K562 (cell line): ENCODE results near the gene PITPNC1. TPM values are rescaled to one million over a fixed set of nuclear protein-coding genes. Genes with fewer than 3 reads are reported as not detected.

ENCODE experiments used
- ATAC-seq: fragments of 200-7000 bp; cut with Tn5 transposase; 3 replicates; pipeline ENCODE4 v1.9.1; 2020; ENCODE audit warnings: moderate library complexity
- BruUV-seq: library from RNA; stranded (reverse); fragments of 400-500 nt; replicated peaks from 2 replicates; lab custom pipeline; 2021; lab: Mats Ljungman, UMichigan
- CTCF ChIA-PET: fragments of 300-600 bp; formaldehyde crosslinking; extraction: SDS; loops from one replicate; lab custom pipeline; 2021; ENCODE audit warnings: low intra/inter-chr PET ratio; lab: Yijun Ruan, JAX
- POLR2A ChIA-PET: fragments of 300-600, 350-650 bp; sonication (Branson Sonifier 250); formaldehyde crosslinking; extraction: SDS; loops from one replicate; lab custom pipeline; 2021; ENCODE audit warnings: antibody characterized with exemption, inconsistent platforms; lab: Yijun Ruan, JAX
- DNase-seq, 4 experiments: peaks; one replicate each; pipeline versions ENCODE4 v3.0.0 to v3.0.0-alpha.2; 2011 to 2018; ENCODE audit warnings: low spot score in 3 of 4, mixed read lengths in 3 of 4; ENCODE audit errors: extremely low read depth in 1 of 4
- FAIRE-seq: peaks from 2 replicates; lab custom pipeline; 2011; peaks lifted over from hg19 to GRCh38; lab: Jason Lieb, UNC
- H2AFZ ChIP-seq: 2 replicates; pipeline ENCODE4 v1.6.0; 2011; ENCODE audit warnings: low read depth, low read length, control low read depth, inconsistent platforms
- H3K27ac ChIP-seq: fragments of 200-600 bp; 3 replicates; pipeline ENCODE4 v1.8.0; 2011; ENCODE audit warnings: low read depth, mild to moderate bottlenecking, control low read depth, inconsistent platforms, low read length, moderate library complexity, mixed read lengths; ENCODE audit errors: extremely low read depth
- H3K27me3 ChIP-seq, 2 experiments: fragments of 300-600 bp in 1 of 2; 2 replicates in 1 of 2; 3 replicates in 1 of 2; pipeline versions ENCODE4 v1.6.0 to v1.8.0; 2011; ENCODE audit warnings: inconsistent platforms in 2 of 2, low read length in 2 of 2, mild to moderate bottlenecking in 1 of 2, mixed read lengths in 1 of 2, moderate library complexity in 1 of 2; ENCODE audit not compliant: control insufficient read depth in 2 of 2, insufficient read depth in 2 of 2
- H3K36me3 ChIP-seq: fragments of 300-600 bp; 3 replicates; pipeline ENCODE4 v1.8.0; 2011; ENCODE audit warnings: mild to moderate bottlenecking, low read length, inconsistent platforms; ENCODE audit not compliant: control insufficient read depth, insufficient read depth
- H3K4me1 ChIP-seq, 2 experiments: fragments of 200-600 bp in 1 of 2; replicated peaks in 1 of 2; 2 replicates in 1 of 2; 3 replicates in 1 of 2; pipeline versions ENCODE4 v1.5.1 to v1.8.0; 2011; ENCODE audit warnings: inconsistent platforms in 2 of 2, low read length in 2 of 2, mild to moderate bottlenecking in 1 of 2, mixed read lengths in 1 of 2, moderate library complexity in 1 of 2; ENCODE audit not compliant: control insufficient read depth in 2 of 2, insufficient read depth in 2 of 2
- H3K4me2 ChIP-seq: 2 replicates; pipeline ENCODE4 v1.6.1; 2011; ENCODE audit warnings: low read length, control low read depth, inconsistent platforms, mixed read lengths; ENCODE audit not compliant: insufficient read depth
- H3K4me3 ChIP-seq: fragments of 200-600 bp; sonication (generic), shearing (Covaris generic); 2 replicates; pipeline ENCODE4 v1.5.1; 2016; ENCODE audit warnings: control low read depth, inconsistent platforms
- H3K79me2 ChIP-seq: fragments of 200-600 bp; 3 replicates; pipeline ENCODE4 v1.8.0; 2011; ENCODE audit warnings: low read length, inconsistent platforms; ENCODE audit not compliant: control insufficient read depth, insufficient read depth
- H3K9ac ChIP-seq, 2 experiments: 2 replicates each; pipeline versions ENCODE4 v1.6.0 to v1.6.1; 2011; ENCODE audit warnings: low read depth in 2 of 2, low read length in 2 of 2, control low read depth in 1 of 2, inconsistent platforms in 1 of 2, mild to moderate bottlenecking in 1 of 2, mixed read lengths in 1 of 2; ENCODE audit not compliant: insufficient read depth in 1 of 2
- H3K9me1 ChIP-seq: one replicate; pipeline ENCODE4 v1.6.0; 2011; ENCODE audit warnings: inconsistent platforms, mild to moderate bottlenecking, low read length, moderate library complexity; ENCODE audit not compliant: control insufficient read depth, insufficient read depth
- H3K9me3 ChIP-seq: replicated peaks from 2 replicates; pipeline ENCODE4 v1.5.1; 2011; ENCODE audit warnings: low read depth, low read length, inconsistent platforms; ENCODE audit not compliant: control insufficient read depth, insufficient read depth
- H4K20me1 ChIP-seq: replicated peaks from 2 replicates; pipeline ENCODE4 v1.6.1; 2011; ENCODE audit warnings: low read length, inconsistent platforms, mixed read lengths; ENCODE audit not compliant: control insufficient read depth, insufficient read depth
- HDAC8 ChIP-seq: fragments of 450-650 bp; IDR thresholded peaks from 2 replicates; pipeline ENCODE4 v1.6.1; 2016; ENCODE audit warnings: mild to moderate bottlenecking, missing genetic modification characterization, moderate library complexity, missing compliant biosample characterization
- HNRNPK ChIP-seq: fragments of 200-400 bp; formaldehyde crosslinking; IDR thresholded peaks from one replicate; pipeline ENCODE4 v1.6.1; 2018; ENCODE audit warnings: mild to moderate bottlenecking, low read depth, low read length; ENCODE audit not compliant: poor library complexity, severe bottlenecking
- OTX1 ChIP-seq: fragments of 450-650 bp; formaldehyde crosslinking; IDR thresholded peaks from 2 replicates; pipeline ENCODE4 v1.4.0; 2022; ENCODE audit warnings: mild to moderate bottlenecking
- TGIF2 ChIP-seq: sonication (generic); formaldehyde crosslinking; IDR thresholded peaks from 2 replicates; pipeline ENCODE4 v1.8.1; 2022; ENCODE audit warnings: mild to moderate bottlenecking, missing genetic modification reagents, moderate library complexity
- THRAP3 ChIP-seq: fragments of 450-650 bp; IDR thresholded peaks from 2 replicates; pipeline ENCODE4 v1.6.1; 2016; ENCODE audit warnings: mild to moderate bottlenecking, inconsistent platforms, borderline replicate concordance
- ZBTB8A ChIP-seq: fragments of 450-650 bp; IDR thresholded peaks from 2 replicates; pipeline ENCODE4 v1.6.1; 2018; ENCODE audit warnings: mild to moderate bottlenecking, moderate library complexity; ENCODE audit not compliant: partially characterized antibody
- ZNF133 ChIP-seq: fragments of 250-450 bp; sonication (Bioruptor Pico); IDR thresholded peaks from 2 replicates; pipeline ENCODE4 v1.4.0; 2020; ENCODE audit warnings: mild to moderate bottlenecking
- ZNF24 ChIP-seq: fragments of 450-650 bp; IDR thresholded peaks from 2 replicates; pipeline ENCODE4 v1.6.1; 2016
- ZNF644 ChIP-seq: fragments of 200-800 bp; sonication (Bioruptor generic); IDR thresholded peaks from 2 replicates; pipeline ENCODE4 v1.6.1; 2016; ENCODE audit warnings: low read depth, missing genetic modification characterization, missing compliant biosample characterization
- WGBS: fragments of 100-300 bp; shearing (Covaris generic); methylation state at CpG from one replicate; pipeline ENCODE4 v1.1.6; 2016; ENCODE audit warnings: low coverage, mixed read lengths; ENCODE audit not compliant: insufficient coverage; ENCODE audit errors: missing lambda C conversion rate; 5-methylcytosine and 5-hydroxymethylcytosine counted together
- in situ Hi-C: fragments of 300-500 bp; cut with MboI; formaldehyde crosslinking; loops from 4 replicates; pipeline ENCODE4 v1.15.0; 2018; ENCODE audit warnings: inconsistent platforms, mixed read lengths
- intact Hi-C: fragments of 100-400 bp; cut with micrococcal nuclease; formaldehyde crosslinking; loops from 2 replicates; pipeline ENCODE4 v1.14.2; 2022
- polyA plus RNA-seq, 8 experiments: library from polyadenylated mRNA; depleted of rRNA in 4 of 8; stranded (reverse) in 5 of 8; unstranded in 3 of 8; fragments of >200 nt; fragmentation: Nextera tagmentation in 2 of 8; fragmentation: Illumina TruSeq in 1 of 8; extraction: Ambion mirVana in 2 of 8; extraction: Trizol in 1 of 8; gene quantifications; 2 replicates each; pipeline versions ENCODE4 v1.2.1 to v1.2.3, GENCODE V29; 2011 to 2014; ENCODE audit warnings: inconsistent platforms in 1 of 8, missing spikeins in 1 of 8
- total RNA-seq, 7 experiments: library from RNA; depleted of rRNA in 6 of 7; stranded (reverse); fragments of >200 nt in 6 of 7; fragmentation: Illumina TruSeq in 2 of 7; extraction: Trizol in 2 of 7; gene quantifications; 2 replicates each; pipeline versions ENCODE4 v1.2.1 to v1.2.3, GENCODE V29; 2011 to 2021; ENCODE audit warnings: low replicate concordance in 1 of 7
- TF ChIP-seq, protein P1 (sequence below): IDR thresholded peaks from 3 replicates; pipeline ENCODE4 v1.6.1; 2011; ENCODE audit warnings: borderline replicate concordance, mild to moderate bottlenecking, moderate library complexity; ENCODE audit not compliant: insufficient read length; ENCODE audit errors: extremely low read depth
- TF ChIP-seq, protein P2 (sequence below): fragments of 250-450 bp; sonication (Bioruptor Pico); IDR thresholded peaks from 2 replicates; pipeline ENCODE4 v1.4.0; 2020; ENCODE audit warnings: mild to moderate bottlenecking
- TF ChIP-seq, protein P3 (sequence below), 3 experiments: IDR thresholded peaks in 2 of 3; conservative IDR thresholded peaks in 1 of 3; 2 replicates each; pipeline ENCODE4 v1.5.1; 2011 to 2012; ENCODE audit warnings: low read length in 3 of 3, mild to moderate bottlenecking in 3 of 3, control low read depth in 2 of 3, improper control_type of control experiment in 1 of 3, inconsistent platforms in 1 of 3, low read depth in 1 of 3, mixed read lengths in 1 of 3, moderate library complexity in 1 of 3; ENCODE audit not compliant: insufficient read depth in 2 of 3
- TF ChIP-seq, protein P4 (sequence below): fragments of 250-450 bp; sonication (Bioruptor Pico); IDR thresholded peaks from 2 replicates; pipeline ENCODE4 v1.9.0; 2021; ENCODE audit warnings: mild to moderate bottlenecking
- TF ChIP-seq, protein P5 (sequence below): sonication (generic); formaldehyde crosslinking; IDR thresholded peaks from 2 replicates; pipeline ENCODE4 v1.8.1; 2023; ENCODE audit warnings: mild to moderate bottlenecking, missing genetic modification reagents

The PITPNC1 gene
- total and polyA plus RNA-seq, 9 of the 15 experiments (the other 6 are each of a cell fraction or from before 2014, with no cell fraction given) = 0.11 to 1.1 (median 0.65) TPM

DNA sequence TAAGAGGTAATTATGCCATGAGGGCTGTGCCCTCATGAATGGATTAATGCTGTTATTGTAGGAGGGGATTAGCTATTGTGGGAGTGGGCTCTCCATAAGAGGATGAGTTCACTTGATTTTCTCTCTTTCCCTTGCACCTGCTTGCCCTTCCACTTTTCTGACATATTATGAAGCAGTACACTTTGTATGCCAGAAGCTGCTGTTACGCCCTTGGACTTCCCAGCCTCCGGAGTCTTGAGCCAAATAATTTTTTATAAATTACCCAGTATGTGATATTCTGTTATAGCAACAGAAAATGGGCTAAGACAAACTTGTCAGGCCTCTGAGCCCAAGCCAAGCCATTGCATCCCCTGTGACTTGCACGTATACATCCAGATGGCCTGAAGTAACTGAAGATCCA lies 49.1 kb upstream of the PITPNC1 start:
- Histone ChIP-seq H3K9me1 (no peaks in the 10 kb centered on the region), H3K4me1 (no peaks in the 10 kb centered on the region), H4K20me1 (no peaks in the 10 kb centered on the region; the same call in 1 of the 2 replicates), H3K27ac (no peak overlapping the region), H3K4me3 (no peak overlapping the region), H3K4me2 (no peak overlapping the region), H3K36me3 (no peaks in the 10 kb centered on the region), H3K79me2 (no peaks in the 10 kb centered on the region), H3K9ac (no peak overlapping the region), H2AFZ (no peak overlapping the region), H3K9me3 (no peaks in the 10 kb centered on the region; the same call in 1 of the 2 replicates), H3K27me3 (peaks cover 4 to 8% of the 10 kb centered on the region in 2 experiments; a peak in 2 of 5 replicates)
- WGBS = 10% methylated on average over 3 of the region's 3 CpGs
- CTCF ChIA-PET = no interaction called here
- in situ Hi-C loops = no loop called here
- FAIRE-seq = no peak
- POLR2A ChIA-PET = no interaction called here
- BruUV-seq = no TSS peak
- ATAC-seq = no peak
- no peak for DNase-seq
- intact Hi-C loops = no loop called here
- TF ChIP-seq ZNF133 (CRISPR knock-in tag) = no peak
- TF ChIP-seq, protein P1, sequence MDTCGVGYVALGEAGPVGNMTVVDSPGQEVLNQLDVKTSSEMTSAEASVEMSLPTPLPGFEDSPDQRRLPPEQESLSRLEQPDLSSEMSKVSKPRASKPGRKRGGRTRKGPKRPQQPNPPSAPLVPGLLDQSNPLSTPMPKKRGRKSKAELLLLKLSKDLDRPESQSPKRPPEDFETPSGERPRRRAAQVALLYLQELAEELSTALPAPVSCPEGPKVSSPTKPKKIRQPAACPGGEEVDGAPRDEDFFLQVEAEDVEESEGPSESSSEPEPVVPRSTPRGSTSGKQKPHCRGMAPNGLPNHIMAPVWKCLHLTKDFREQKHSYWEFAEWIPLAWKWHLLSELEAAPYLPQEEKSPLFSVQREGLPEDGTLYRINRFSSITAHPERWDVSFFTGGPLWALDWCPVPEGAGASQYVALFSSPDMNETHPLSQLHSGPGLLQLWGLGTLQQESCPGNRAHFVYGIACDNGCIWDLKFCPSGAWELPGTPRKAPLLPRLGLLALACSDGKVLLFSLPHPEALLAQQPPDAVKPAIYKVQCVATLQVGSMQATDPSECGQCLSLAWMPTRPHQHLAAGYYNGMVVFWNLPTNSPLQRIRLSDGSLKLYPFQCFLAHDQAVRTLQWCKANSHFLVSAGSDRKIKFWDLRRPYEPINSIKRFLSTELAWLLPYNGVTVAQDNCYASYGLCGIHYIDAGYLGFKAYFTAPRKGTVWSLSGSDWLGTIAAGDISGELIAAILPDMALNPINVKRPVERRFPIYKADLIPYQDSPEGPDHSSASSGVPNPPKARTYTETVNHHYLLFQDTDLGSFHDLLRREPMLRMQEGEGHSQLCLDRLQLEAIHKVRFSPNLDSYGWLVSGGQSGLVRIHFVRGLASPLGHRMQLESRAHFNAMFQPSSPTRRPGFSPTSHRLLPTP = no peak
- TF ChIP-seq, protein P2, sequence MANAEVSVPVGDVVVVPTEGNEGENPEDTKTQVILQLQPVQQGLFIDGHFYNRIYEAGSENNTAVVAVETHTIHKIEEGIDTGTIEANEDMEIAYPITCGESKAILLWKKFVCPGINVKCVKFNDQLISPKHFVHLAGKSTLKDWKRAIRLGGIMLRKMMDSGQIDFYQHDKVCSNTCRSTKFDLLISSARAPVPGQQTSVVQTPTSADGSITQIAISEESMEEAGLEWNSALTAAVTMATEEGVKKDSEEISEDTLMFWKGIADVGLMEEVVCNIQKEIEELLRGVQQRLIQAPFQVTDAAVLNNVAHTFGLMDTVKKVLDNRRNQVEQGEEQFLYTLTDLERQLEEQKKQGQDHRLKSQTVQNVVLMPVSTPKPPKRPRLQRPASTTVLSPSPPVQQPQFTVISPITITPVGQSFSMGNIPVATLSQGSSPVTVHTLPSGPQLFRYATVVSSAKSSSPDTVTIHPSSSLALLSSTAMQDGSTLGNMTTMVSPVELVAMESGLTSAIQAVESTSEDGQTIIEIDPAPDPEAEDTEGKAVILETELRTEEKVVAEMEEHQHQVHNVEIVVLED (CRISPR knock-in tag) = no peak
- TF ChIP-seq, protein P3, sequence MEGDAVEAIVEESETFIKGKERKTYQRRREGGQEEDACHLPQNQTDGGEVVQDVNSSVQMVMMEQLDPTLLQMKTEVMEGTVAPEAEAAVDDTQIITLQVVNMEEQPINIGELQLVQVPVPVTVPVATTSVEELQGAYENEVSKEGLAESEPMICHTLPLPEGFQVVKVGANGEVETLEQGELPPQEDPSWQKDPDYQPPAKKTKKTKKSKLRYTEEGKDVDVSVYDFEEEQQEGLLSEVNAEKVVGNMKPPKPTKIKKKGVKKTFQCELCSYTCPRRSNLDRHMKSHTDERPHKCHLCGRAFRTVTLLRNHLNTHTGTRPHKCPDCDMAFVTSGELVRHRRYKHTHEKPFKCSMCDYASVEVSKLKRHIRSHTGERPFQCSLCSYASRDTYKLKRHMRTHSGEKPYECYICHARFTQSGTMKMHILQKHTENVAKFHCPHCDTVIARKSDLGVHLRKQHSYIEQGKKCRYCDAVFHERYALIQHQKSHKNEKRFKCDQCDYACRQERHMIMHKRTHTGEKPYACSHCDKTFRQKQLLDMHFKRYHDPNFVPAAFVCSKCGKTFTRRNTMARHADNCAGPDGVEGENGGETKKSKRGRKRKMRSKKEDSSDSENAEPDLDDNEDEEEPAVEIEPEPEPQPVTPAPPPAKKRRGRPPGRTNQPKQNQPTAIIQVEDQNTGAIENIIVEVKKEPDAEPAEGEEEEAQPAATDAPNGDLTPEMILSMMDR (IDR thresholded peaks at IDR 0.05 in 2 of 3, conservative IDR thresholded peaks at IDR 0.05 in 1 of 3; ENCODE audit: insufficient read depth in 2 of 3, low read depth in 1 of 3, low read length in 3 of 3) = no peak
- no peak for TF ChIP-seq HDAC8 (tag)
- TF ChIP-seq HNRNPK = no peak
- TF ChIP-seq TGIF2 (CRISPR knock-in tag) = no peak
- no peak for TF ChIP-seq ZBTB8A
- TF ChIP-seq, protein P4, sequence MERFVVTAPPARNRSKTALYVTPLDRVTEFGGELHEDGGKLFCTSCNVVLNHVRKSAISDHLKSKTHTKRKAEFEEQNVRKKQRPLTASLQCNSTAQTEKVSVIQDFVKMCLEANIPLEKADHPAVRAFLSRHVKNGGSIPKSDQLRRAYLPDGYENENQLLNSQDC (CRISPR knock-in tag) = no peak
- TF ChIP-seq ZNF644 (tag) = no peak
- TF ChIP-seq, protein P5, sequence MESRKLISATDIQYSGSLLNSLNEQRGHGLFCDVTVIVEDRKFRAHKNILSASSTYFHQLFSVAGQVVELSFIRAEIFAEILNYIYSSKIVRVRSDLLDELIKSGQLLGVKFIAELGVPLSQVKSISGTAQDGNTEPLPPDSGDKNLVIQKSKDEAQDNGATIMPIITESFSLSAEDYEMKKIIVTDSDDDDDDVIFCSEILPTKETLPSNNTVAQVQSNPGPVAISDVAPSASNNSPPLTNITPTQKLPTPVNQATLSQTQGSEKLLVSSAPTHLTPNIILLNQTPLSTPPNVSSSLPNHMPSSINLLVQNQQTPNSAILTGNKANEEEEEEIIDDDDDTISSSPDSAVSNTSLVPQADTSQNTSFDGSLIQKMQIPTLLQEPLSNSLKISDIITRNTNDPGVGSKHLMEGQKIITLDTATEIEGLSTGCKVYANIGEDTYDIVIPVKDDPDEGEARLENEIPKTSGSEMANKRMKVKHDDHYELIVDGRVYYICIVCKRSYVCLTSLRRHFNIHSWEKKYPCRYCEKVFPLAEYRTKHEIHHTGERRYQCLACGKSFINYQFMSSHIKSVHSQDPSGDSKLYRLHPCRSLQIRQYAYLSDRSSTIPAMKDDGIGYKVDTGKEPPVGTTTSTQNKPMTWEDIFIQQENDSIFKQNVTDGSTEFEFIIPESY (CRISPR knock-in tag) = no peak
- TF ChIP-seq ZNF24 = no peak
- no peak for TF ChIP-seq OTX1 (CRISPR knock-in tag)
- no peak for TF ChIP-seq THRAP3
